ENCODE measurements around the gene ZBTB25.
A peak's percentile ranks its signal among the peaks of the same experiment; 100 is the strongest.

ZBTB25 gene

DNA sequence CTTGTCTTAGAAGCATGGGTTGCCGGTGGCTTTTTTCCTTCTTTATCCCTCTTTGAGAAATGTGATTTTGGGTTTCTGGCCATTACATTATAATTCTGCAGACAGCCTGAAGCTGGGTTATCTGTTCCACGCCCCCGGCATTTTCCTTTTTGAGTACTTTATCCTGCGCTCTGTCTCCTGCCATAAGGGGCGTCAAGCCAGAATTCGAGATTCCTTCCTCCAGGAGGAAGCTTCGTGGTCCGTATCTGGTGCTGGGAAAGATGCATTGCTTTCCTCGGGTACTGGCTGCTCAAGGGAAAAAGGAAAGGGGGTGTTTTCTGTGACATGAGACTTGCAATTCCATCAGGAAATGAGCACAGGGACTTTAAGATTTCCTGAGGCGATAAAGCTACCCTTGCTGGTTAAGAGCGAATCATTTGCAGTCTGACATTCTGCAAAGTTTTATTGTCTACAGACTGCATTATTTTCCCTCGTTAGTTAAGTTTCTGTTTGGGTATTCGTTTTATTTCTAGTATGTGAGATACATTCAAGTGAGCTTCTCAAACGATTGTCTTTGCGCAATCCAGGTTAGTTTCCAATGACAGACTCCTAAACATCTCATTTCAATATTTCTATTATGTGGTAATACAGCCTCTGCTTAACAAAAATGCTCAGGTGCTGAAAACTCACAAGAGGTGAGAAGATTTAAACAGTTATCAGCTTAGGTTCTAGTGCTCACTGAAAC lies 37.6 kb downstream of the ZBTB25 start:
- DNase-seq (ENCODE audit: extremely low read depth, low read depth) = no peak

DNA sequence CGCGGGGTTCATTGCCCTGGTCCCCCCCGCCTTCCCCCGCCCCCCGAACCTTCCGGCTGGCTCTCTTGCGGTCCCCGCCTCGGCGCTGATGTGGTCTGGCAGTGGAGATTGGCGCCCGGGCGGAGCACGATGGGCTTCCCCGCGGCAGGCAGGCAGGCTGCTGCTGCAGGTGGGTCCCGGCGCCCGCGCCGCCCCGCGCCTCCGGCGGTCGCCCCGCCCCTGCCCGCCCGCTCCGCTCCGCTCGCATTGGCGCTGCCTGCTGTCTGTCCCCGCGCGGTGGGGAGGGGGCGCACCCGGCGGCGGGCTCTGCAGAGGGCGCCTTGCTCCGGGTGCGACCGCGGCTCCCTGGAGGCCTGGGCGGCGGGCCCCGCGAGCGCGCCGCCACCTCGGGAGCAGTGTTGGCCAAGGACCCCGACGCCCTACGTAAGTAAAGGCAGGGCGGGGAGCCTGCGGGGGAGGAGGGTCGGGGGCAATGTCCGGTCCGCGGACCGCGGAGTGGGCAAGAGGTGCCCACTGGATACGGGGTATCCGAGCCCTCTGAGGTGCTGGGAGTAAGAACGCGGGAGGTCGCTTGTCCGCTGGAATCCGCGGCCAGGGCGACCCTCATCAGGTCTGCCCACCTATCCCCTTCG lies 38.3 kb downstream of the ZBTB25 start, which contains the start of gene AKAP5:
AKAP5 (plus strand) TSS at position 309 of the 632 bp plus-strand sequence. CDS start 2,896 bp downstream, outside the sequence.
- TF ChIP-seq, protein P1, sequence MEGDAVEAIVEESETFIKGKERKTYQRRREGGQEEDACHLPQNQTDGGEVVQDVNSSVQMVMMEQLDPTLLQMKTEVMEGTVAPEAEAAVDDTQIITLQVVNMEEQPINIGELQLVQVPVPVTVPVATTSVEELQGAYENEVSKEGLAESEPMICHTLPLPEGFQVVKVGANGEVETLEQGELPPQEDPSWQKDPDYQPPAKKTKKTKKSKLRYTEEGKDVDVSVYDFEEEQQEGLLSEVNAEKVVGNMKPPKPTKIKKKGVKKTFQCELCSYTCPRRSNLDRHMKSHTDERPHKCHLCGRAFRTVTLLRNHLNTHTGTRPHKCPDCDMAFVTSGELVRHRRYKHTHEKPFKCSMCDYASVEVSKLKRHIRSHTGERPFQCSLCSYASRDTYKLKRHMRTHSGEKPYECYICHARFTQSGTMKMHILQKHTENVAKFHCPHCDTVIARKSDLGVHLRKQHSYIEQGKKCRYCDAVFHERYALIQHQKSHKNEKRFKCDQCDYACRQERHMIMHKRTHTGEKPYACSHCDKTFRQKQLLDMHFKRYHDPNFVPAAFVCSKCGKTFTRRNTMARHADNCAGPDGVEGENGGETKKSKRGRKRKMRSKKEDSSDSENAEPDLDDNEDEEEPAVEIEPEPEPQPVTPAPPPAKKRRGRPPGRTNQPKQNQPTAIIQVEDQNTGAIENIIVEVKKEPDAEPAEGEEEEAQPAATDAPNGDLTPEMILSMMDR (IDR thresholded peaks at IDR 0.05; ENCODE audit: low read depth, low read length, missing control alignments) = no peak
- H3K4me3 ChIP-seq (replicated peaks; ENCODE audit: low read depth, low read length) = peak within 1 kb of the TSS; percentile 56
- DNase-seq (ENCODE audit: extremely low read depth, low read depth) = no peak

More for the DNA sequence above, 37.6 kb downstream of the ZBTB25 start:
- peak overlapping the region; percentile 56 for H3K4me3 ChIP-seq (replicated peaks; ENCODE audit: low read depth, low read length)
- TF ChIP-seq, protein P1 (IDR thresholded peaks at IDR 0.05; ENCODE audit: low read depth, low read length, missing control alignments) = peak; percentile 32

DNA sequence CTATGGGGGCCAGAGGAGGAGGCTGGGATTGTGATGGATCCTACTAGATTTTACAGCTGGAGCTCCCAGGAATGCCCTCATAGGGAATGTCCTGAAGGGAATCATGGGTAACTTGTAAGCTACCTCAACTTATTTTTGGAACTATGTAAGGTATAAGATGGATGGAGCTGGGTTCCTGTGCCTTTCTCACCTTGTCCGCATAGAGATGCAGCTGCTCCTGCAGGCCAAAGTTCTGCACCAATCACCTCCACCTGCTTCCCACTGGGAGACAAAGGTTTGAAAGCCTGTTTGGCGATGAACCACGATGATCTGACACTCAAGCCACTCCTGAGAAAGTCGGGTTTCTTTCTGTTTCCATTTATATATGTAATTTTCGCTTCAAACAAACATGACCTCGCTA lies 39.0 kb downstream of the ZBTB25 start:
- DNase-seq (ENCODE audit: extremely low read depth, low read depth) = no peak
- peak overlapping the region; percentile 56 for H3K4me3 ChIP-seq (replicated peaks; ENCODE audit: low read depth, low read length)
- TF ChIP-seq, protein P1 (IDR thresholded peaks at IDR 0.05; ENCODE audit: low read depth, low read length, missing control alignments) = no peak

DNA sequence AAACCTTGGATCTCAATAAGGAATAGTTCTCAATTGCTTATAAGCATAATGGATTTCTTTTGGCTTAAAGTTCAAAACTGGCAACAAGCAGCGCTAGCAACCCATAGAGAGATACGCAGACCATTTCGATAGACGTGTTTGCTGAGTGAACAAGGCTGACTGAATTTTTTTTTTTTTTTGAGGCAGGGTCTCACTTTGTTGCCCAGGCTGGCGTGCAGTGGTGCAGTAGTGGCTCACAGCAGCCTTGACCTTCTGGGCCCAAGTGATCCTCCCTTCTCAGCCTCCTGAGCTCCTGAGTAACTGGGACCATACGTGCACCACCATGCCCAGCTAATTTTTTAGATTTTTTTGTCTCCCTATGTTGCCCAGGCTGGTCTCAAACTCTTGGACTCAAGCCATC lies 39.8 kb downstream of the ZBTB25 start:
- TF ChIP-seq, protein P1 (IDR thresholded peaks at IDR 0.05; ENCODE audit: low read depth, low read length, missing control alignments) = no peak
- H3K4me3 ChIP-seq (replicated peaks; ENCODE audit: low read depth, low read length) = no peak overlapping the region
- DNase-seq (ENCODE audit: extremely low read depth, low read depth) = no peak

DNA sequence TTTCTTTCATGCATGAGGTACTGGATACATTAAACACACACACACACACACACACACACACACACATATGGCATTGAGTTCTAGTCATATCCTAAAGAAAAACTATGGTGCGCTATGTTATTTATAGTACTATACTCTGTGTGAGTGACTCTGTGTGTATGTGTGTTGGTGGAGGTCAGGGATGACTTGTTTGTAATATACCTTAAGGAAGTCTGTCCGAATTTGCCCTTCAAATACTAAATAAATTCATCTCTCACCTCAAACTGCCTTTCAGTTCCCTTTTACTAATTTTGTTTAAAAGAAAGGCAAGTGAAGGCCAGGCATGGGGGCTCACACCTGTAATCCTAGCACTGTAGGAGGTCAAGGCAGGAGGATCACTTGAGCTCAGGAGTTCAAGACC lies 40.4 kb downstream of the ZBTB25 start:
- H3K4me3 ChIP-seq (replicated peaks; ENCODE audit: low read depth, low read length) = no peak overlapping the region
- DNase-seq (ENCODE audit: extremely low read depth, low read depth) = no peak
- TF ChIP-seq, protein P1 (IDR thresholded peaks at IDR 0.05; ENCODE audit: low read depth, low read length, missing control alignments) = no peak

DNA sequence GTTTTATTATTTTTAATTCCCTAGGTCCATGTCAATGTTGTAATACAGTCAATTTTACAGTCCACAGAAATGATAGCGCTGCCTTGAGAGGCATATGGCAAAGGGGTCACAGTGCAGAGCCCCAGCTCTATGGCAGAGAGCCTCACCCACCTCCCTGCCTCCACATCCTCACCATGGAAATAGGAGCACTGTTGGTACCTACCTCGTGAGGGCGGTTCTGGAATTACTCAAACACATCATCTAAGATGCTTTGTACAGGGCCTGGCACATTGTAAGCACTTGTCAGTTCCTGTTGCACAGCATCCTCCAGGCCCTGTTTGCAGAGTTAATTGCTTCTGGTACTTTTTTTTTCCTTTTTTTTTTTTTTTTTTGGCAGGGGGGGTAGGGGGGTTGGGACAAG lies 42.4 kb downstream of the ZBTB25 start:
- DNase-seq (ENCODE audit: extremely low read depth, low read depth) = no peak
- H3K4me3 ChIP-seq (replicated peaks; ENCODE audit: low read depth, low read length) = no peak overlapping the region
- TF ChIP-seq, protein P1 (IDR thresholded peaks at IDR 0.05; ENCODE audit: low read depth, low read length, missing control alignments) = no peak
